Muscle of arm (tissue), 12 donors: ENCODE results near the gene TTC39A. TPM values are rescaled to one million over a fixed set of nuclear protein-coding genes. Genes with fewer than 3 reads are reported as not detected.

Source experiments
- DNase-seq: peaks from one replicate; pipeline ENCODE4 v3.0.0-alpha.2; 2013
- polyA plus RNA-seq, 12 donors: library from polyadenylated mRNA; unstranded; fragments of 120-200 nt; gene quantifications; one replicate each; pipeline ENCODE4 v1.2.1, GENCODE V29; 2013; ENCODE audit not compliant: insufficient read length in 12 of 12

TTC39A gene
- polyA plus RNA-seq, 12 donors: 2.0 to 18.9 (median 6.1) TPM; not detected in 1

DNA sequence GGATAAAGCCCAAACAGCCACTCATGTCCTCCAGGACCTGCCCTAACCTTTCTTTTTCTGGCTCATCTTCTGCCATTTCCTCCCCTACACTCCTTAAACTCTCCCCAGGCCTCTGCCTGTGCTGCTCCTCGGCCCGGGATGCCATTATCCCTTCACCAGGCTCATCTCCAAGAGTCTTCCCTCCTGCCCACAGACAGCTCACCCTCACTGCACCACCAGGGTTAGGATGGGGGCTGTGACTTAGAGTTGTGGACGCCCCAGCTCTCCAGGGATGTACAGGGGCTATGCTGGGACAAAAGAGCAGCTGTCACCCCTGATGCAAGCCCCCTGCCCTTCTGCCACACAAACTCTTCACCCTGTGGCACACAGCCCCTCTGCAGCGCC, 32.0 kb downstream of the TTC39A start:
- DNase-seq: no peak

DNA sequence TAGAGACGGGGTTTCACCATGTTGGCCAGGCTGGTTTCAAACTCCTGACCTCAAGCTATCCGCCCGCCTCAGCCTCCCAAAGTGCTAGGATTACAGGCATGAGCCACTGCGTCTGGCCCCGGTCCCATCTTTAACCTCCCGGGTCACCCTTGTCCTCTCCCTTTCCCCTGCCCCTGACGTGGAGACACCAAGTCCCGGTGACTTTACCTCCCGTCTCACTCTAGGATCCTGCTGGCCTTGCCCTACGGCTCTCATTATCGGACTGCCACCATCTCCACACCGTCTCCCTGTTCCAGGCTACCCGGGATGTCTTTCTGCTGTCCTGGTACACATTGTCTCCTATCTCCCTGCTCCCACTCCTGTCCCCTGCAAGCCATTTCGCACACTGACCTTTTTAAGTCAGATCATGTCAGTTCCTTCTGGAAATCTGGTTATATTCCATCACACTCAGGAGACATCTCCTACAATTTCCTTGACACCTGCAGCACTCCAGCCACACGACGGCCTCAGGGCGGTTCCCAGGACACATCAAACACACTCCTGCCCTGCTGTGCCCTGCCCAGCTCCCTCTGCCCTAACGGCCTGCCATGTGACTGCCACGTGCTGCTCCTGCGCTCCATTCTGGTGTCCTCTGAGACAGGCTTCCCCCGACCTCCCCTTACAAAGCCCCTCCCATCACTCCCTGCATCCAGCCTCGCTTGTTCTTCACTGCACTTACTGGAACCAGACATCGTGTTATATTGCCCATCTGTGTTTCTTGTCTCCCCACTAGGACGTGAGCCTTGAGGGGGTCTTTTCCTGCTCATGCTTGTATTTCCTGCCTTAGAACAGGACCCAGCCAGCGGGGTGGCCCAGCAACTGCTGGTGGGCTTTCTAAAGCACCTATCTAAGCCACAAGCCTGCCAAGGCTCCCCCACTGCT, 32.7 kb downstream of the TTC39A start:
- DNase-seq: no peak

DNA sequence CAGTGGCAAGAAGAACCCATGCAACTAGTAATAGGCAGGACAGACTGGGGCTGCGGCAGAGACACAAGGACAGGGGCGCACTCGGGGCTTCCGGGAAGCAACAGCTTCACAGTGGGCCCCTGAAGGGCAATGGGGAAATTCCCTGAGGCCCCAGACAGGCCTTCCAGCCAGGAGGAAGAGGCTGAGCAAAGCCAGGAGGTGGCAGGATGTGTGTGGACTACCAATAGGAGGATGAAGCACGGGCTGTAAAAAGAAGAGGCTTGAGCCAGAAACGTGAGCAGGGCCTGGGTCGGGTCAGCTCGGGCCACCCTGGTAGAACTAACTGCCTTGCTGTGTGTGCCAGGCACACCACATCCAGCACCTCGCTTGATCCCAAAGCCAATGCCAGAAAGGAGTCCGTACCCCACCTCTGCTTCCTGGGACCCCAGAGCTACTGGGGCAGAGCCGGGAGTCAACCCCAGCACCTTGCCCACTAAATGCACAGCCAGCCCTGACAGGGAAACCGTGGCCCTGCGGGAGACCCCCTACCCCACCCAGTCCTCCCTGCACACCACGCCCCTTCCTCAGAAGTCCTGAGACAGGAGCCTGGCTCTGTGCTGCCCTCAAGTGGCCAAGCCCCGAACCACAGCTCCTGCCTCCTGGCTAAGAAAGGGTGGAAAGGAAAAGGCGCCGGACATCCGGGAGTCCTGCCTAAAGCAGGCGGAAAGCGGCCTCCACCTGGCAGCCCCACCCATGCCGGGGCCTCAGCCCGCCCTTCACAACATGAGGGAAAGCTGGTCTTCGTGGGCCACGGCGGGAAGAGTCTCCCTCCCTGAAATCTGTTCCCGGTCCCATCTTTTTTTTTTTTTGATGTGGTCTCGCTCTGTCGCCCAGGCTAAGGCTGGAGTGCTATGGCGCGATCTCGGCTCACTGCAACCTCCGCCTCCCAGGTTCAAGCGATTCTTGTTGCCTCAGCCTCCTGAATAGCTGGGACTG, 33.7 kb downstream of the TTC39A start:
- DNase-seq: peak; percentile 85

DNA sequence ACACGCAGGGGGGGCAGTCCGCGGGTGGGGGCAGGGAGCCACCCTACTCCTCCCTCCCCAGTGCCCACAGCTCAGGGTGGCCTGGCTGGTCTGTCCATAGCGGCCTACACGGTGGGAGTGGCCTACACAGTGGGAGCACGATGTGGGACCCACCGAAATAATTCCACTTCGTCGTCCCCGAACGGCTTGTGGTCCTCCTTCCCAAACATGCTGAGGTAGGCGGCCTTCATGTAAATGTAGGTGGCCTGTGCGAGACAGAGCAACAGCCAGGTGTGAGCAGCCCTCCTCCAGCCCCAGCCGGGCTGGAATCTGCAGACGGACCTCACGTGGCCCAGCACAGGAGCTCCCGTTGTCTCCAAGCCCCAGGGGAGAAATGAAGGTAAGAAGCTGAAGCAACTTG, 34.4 kb downstream of the TTC39A start:
- no peak for DNase-seq

DNA sequence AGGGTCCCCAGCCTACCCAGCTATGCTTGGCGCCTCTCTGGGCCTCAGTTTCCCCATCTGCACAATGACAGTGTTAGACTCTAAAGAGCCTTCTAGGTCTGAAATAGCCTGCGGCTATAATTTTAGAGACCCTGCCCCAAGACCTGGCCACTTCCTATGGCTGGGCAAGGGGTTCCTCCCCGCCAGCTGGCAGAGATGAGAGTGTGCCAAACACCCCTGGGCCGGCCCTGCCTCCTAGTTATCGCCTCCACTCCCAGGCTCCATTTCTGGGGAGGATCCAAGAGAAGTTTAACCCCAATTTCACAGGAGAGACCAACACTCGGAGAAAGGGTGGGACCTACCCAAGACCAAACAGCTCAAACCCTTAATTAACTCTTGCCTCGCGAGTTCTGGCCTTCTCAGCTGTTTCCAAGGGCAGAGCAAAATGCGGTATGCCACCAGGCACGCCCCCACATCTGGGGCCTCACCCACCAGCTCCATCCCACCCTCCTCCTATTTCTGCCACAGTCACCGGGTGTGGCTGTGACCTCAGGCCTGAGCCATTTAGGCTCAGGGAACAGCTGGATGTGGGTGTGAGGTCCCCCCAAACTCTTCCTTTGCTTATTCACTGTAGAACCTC, 35.7 kb downstream of the TTC39A start:
- no peak for DNase-seq

DNA sequence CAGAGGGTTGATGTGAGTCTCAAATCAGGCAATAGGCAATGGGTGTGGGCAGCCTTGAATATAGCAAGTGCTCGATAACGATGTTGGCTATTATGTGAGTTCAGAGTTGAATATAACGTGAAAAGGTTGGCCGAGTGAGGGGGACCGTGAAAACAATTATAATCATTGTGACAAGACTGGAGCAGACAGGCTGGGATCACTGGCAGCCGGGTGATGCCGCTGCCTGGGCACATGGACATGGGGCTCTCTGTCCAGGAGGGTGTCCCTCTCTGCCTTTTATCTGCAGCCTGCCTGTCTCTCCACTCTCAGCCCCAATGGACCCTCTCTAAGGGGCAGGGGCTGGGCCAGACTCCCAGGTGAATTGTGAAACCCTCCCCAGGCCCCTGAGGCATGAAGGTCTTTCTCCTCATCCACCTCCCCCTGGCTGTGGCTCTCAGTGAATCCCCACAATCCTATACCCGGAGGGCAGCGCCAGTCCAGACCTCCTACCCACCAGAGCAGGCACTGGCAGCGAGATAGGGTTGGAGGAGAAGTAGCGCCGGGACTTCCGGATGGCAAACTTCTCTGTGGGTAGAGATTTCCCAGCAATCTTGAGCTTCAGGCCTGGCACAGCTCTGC, 36.4 kb downstream of the TTC39A start:
- no peak for DNase-seq

DNA sequence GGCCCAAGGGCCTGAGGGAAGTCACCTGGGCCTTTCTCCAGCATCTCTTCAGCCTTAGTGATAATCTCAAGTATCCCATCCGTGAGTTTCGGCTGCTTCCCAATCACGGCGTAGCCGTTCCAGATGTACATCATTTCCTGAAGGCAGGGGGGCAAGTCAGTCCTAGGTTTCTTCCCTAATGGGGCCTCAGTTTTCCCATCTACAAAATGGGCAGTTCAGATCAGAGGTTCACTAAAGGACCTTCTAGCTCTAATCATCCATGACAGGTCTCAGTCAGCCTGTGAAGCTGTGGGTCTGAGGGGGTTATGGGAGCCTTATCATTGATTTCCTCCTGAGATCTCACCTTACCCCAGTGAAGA, 39.9 kb downstream of the TTC39A start:
- DNase-seq: no peak

DNA sequence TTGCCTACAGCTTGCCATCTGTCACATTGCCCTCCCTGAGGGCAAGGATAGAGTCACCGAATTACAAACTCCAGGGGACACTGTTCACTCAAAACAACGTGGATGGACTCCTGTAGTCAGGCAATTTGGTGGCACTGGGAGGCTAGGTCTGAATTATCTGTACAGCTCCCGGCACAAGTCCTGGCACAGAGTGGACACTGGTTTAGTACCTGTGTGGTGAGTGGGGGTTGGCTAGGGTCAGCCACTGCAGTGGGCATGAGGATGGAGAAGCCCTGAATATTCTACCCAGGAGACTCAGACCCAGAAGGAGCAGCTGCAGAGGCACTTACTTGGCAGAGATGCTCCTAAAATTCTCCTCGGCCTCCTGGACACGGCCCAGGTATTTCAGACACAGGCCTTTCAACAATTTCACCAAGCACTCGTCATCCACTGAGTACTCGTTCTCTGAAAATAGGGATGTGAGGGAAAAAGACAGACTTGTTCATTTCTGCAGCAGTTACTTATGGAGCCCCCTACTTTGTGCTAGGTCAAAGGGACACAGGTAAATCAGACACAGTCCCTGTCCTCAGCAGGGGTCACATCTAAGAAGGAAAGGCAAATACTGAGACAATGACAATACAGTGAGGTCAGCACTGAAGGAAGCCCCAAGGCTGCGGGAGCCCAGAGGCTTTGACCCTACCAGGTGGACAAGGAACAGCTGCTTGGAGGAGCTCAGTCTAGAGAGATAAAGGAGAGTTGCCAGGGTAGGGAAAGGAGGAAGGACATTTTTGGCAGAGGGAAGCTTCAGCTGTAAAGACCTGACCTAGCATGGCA, 40.5 kb downstream of the TTC39A start:
- DNase-seq: no peak

DNA sequence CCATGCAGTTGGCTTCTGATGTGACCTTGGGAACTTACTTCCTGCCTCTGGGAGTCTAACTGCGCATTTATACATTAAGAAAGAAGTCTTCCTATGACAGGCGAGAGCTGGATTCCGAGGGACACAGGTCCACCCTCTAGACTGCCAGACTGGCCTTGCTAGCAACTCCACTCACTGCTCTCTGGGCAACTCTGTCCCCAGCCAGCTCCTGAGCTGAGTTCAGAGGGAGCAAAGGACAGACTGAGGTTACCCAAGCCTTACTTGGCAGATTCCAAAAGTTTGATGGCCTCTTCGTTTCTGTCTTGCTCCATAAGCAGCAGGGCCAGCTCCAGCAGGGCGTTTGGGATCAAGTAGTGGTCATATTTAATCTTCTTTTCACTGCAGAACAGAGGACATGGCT, 41.8 kb downstream of the TTC39A start:
- no peak for DNase-seq

DNA sequence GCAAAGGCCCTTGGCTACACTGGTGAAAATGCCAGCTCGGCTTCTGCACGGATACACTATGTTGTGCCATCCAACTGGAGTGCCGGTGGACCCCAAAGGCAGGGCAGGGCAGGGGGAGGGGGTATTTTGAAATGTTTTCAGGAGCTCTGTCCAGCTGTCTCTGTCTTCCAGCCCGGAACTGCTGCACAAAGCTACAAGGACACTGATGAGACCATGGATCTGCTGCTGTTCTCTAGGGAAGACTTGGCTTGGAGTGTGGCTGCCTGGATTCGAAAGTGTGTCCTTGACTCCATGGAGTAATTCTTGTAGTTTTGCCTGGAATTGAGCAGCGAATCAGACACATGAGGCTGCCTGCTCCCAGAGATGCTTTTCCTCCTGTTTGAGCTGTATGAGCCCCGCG, 42.4 kb downstream of the TTC39A start:
- no peak for DNase-seq

DNA sequence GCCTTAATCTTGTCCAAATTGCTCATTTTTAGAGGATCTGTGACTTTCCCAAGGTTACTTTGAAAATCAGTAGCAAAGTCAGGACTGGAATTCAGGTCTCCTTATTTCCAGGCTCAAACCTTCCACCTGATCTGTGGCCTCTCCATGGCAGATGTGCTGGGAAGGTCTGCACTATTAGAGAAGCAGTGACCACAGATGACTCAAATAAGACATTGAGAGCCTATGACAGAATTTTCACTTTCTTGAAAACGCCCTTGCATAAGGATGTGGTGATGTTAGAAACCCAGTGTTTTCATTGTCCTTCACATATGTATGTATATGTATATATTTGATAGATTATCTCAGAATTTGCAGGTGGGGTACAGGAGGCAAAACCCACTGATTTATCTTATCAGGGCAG, 45.3 kb downstream of the TTC39A start:
- DNase-seq: no peak

DNA sequence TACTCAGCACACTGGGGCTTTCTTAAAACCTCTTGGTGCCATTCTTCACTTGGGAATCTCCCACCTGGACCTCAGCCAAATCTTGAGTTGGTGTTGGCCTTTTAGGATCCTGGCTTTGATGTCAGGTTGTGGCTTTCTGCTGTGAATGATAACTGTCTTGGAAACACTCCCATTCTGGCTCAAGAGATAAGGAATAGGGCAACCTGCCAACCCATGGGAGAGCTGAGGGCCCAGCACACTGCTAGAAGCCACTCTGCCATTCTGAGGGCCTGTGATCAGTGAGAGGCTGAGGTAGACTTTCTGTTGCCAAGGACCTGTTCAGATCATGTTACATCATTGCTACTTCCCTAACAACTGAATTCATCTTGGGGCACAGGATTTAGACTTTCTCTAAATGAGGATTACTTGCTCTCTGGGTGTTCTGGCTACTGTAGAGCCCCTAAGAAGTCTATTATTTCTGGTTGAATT, 45.8 kb downstream of the TTC39A start:
- DNase-seq: no peak

DNA sequence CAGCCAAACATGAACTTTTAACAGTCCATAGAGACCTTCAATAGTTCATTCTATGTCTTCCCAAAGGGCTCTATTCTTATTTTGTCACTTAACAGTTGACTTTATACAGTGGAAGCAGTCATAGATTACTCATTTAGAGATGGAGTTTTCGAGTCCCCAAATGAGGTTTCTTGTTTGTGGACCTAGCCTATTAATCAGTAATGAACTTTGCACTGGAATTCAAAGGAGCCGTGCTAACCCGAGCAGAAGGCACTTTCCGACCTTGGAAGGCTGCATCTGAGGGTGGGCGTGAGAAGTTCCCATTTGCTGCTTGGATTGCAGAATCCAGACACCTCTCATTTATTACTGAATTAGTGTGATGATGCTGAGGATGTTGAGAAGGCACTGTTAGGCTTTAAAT, 46.4 kb downstream of the TTC39A start:
- DNase-seq: no peak

DNA sequence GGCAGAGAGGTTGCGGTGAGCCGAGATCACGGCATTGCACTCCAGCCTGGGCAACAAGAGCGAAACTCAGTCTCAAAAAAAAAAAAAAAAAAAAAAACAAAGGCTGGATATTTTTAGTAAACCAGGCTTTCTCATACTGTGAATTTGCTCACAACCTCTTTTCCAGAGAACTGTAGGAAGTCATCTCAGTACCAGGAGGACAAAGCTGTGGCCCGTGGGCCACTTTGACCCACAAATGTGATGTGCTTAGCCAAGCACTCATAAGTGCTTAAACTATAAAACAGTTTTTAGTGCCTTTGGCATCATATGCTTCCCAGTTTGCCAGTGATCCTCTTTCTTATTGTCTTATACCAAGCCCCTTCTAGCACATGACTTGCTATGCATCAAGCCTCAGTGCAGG, 47.8 kb downstream of the TTC39A start:
- no peak for DNase-seq

DNA sequence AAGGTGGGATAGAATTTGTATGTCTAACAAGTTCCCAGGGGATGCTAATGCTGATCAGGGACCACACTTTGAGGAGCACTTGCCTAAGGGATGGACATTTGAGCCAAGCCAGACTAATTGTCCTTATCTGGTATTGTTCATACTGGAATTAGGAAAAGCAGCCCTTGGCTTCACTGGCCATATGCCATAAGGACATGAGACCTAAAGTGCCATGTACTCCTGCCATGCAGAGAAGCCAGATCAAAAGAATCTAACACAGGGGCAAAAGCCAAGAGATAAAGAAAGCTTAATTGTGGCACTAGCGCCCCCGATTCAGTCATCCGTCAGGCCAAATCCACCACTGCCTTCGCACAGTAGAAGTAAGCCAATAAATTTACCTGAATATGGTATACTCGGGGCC, 48.6 kb downstream of the TTC39A start:
- DNase-seq: no peak

DNA sequence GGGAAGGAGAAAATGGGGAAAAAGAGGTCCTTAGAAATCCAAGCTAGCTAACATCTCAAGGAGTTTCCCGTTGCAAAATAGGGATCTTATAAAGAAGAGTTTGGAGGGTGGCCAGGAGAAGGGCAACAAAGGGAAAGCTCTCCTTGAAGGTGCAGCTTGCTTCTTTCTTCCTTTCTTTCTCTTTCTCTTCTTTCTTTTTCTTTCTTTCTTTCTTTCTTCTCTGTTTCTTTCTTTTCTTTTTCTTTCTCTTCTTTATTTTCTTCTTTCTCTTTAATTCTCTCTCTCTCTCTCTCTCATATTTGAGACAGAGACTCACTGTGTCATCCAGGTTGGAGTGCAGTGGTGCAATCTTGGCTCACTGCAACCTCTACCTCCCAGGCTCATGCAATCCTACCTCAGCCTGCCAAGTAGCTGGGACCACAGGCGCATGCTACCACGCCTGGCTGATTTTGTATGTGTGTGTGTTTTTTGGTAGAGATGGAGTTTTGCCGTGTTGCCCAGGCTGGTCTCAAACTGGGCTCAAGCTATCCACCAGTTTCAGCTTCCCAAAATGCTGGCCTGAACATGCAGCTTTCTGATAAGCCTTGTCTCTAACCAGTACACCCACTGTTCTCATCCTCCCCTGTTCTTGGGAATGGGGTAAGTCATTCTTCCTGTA, 49.9 kb downstream of the TTC39A start:
- DNase-seq: no peak

DNA sequence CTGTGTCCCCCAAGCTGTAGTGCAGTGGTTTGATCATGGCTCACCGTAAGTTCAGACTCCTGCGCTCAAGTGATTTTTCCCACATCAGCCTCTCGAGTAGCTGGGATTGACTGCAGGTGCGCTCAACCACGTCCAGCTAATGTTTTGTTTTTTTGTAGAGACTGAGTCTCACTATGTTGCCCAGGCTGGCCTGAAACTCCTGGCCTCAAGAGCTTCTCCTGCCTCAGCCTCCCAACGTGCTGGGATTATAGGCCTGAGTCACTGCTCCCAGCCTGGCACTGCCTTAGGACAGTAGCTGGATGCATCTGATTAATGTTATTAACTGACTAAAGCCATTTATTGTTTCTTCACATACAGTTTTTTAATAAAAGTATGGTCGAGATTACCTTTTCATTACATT, 54.1 kb downstream of the TTC39A start:
- no peak for DNase-seq

DNA sequence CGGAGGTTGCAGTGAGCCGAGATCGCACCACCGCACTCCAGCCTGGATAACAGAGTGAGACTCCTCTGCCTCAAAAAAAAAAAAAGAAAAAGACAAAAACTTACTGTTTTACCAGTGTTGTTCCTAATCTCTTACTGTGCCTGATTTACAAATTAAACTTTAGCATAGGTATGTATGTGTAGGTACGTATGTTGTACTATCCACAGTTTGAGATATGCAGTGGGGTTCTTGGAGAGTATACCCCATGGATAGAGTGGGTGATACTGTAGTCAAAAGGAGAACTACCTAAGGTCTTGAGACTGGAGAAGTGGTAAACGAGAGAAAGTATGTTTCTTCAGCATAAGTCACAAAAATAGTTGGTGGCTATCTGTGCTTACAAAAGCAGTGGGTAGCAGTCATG, 55.7 kb downstream of the TTC39A start:
- DNase-seq: no peak

DNA sequence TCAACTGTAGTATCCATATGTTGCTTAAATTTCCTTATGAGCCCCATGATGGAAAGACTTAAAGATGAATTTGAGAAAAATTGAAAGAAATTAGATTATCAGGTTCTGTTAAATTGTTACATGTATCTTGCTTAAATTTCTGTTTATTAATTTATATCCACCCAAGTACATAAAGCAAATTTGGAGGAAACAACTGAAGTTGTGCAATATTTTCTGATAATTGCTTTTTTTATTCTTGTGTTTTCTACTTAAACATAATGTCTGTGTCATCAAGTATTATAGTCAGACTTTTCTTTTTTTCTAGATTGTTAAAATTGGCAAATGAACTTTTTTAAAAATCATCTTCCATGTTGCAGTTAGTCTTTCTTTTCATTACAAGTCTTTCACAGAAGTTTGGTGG, 57.4 kb downstream of the TTC39A start:
- DNase-seq: no peak

DNA sequence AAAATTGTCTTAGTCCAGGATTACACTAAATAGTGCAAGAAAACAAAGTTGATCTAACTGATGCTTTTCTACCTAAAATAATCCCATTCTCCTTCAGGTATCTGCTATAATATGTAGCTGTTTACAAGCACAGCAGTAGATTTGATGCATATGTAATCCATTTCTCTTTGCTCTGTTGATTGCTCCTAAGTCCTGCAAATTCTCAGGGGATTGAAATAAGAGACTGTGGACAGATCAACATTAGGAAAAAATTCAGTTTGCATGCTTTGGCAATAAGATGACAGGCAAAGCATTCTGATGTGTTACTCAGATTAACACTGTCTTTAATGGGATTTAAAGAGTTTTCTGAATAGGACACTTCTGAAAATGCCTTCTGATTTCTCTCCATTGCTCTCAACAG, 59.6 kb downstream of the TTC39A start:
- no peak for DNase-seq
